Embryonic facial prominence (tissue), 1 donor: ENCODE measurements around the gene CKLF.

Experiments used
- DNase-seq: peaks from one replicate; pipeline ENCODE4 v3.0.0-alpha.2; 2016; ENCODE audit errors: extremely low spot score

The CKLF gene

GRCh38 chr16:66517586-66518263 is 34.7 kb upstream of the CKLF start:
- no peak for DNase-seq

- DNase-seq: no peak
Observed at GRCh38 chr16:66519482-66520373, 32.6 kb upstream of the CKLF start.

GRCh38 chr16:66520406-66521170 is 31.8 kb upstream of the CKLF start:
- no peak for DNase-seq

- no peak for DNase-seq
Observed at GRCh38 chr16:66521252-66521713, 31.1 kb upstream of the CKLF start.

GRCh38 chr16:66521951-66522771 is 30.2 kb upstream of the CKLF start:
- no peak for DNase-seq

GRCh38 chr16:66522816-66523590 is 29.4 kb upstream of the CKLF start:
- no peak for DNase-seq

GRCh38 chr16:66523861-66524354 is 28.5 kb upstream of the CKLF start:
- no peak for DNase-seq

GRCh38 chr16:66524601-66525164 is 27.7 kb upstream of the CKLF start:
- DNase-seq: no peak

GRCh38 chr16:66525396-66526180 is 26.8 kb upstream of the CKLF start:
- no peak for DNase-seq

GRCh38 chr16:66528294-66528693 is 24.1 kb upstream of the CKLF start:
- DNase-seq: no peak

- DNase-seq: no peak
Observed at GRCh38 chr16:66529475-66529874, 22.9 kb upstream of the CKLF start.

GRCh38 chr16:66534376-66534799 is 18.0 kb upstream of the CKLF start:
- no peak for DNase-seq

- no peak for DNase-seq
Observed at GRCh38 chr16:66536525-66536924, 15.9 kb upstream of the CKLF start.

- no peak for DNase-seq
Observed at GRCh38 chr16:66537236-66537635, 15.1 kb upstream of the CKLF start.

GRCh38 chr16:66538910-66539309 is 13.5 kb upstream of the CKLF start:
- DNase-seq: no peak

- DNase-seq: no peak
Observed at GRCh38 chr16:66539623-66540469, 12.5 kb upstream of the CKLF start.

- no peak for DNase-seq
Observed at GRCh38 chr16:66541388-66542355, 10.7 kb upstream of the CKLF start.
